HepG2 (cell line): ENCODE measurements around the gene KCNMA1. TPM values are rescaled to one million over a fixed set of nuclear protein-coding genes. Genes with fewer than 3 reads are reported as not detected.

Experiments
- ATAC-seq: fragments of 200-7000 bp; cut with Tn5 transposase; 3 replicates; pipeline ENCODE4 v1.9.1; 2020; ENCODE audit warnings: mild to moderate bottlenecking, moderate library complexity
- BruUV-seq: library from RNA; stranded (reverse); fragments of 400-500 nt; replicated peaks from 2 replicates; lab custom pipeline; 2021; lab: Mats Ljungman, UMichigan
- CTCF ChIA-PET: fragments of 300-600 bp; formaldehyde crosslinking; extraction: SDS; loops from one replicate; lab custom pipeline; 2021; ENCODE audit warnings: low total read pairs, inconsistent platforms, low intra/inter-chr PET ratio; lab: Yijun Ruan, JAX
- POLR2A ChIA-PET: fragments of 350-600 bp; sonication (Branson Sonifier 250); formaldehyde crosslinking; loops from one replicate; lab custom pipeline; 2020; ENCODE audit warnings: antibody characterized with exemption, inconsistent platforms; lab: Yijun Ruan, JAX
- DNase-seq: peaks from one replicate; pipeline ENCODE4 v3.0.0-alpha.2; 2015; ENCODE audit warnings: low spot score
- FAIRE-seq: peaks from 3 replicates; lab custom pipeline; 2011; peaks lifted over from hg19 to GRCh38; lab: Jason Lieb, UNC
- H2AFZ ChIP-seq: one replicate; pipeline ENCODE4 v1.6.1; 2011; ENCODE audit warnings: low read length, inconsistent platforms
- H3K27ac ChIP-seq: fragments of 300-600 bp; 3 replicates; pipeline ENCODE4 v1.8.0; 2011; ENCODE audit warnings: mixed run types, mild to moderate bottlenecking, mixed read lengths, low read length, inconsistent platforms; ENCODE audit not compliant: insufficient read depth; ENCODE audit errors: extremely low read length
- H3K27me3 ChIP-seq, 2 experiments: fragments of 200-600 bp in 1 of 2; 2 replicates in 1 of 2; 3 replicates in 1 of 2; pipeline versions ENCODE4 v1.6.0 to v1.8.0; 2011; ENCODE audit warnings: low read length in 2 of 2, mild to moderate bottlenecking in 2 of 2, moderate library complexity in 2 of 2, inconsistent platforms in 1 of 2; ENCODE audit not compliant: insufficient read depth in 2 of 2, control insufficient read depth in 1 of 2
- H3K36me3 ChIP-seq, 2 experiments: fragments of 200-600 bp in 1 of 2; replicated peaks in 1 of 2; 2 replicates in 1 of 2; 3 replicates in 1 of 2; pipeline versions ENCODE4 v1.5.1 to v1.8.0; 2011; ENCODE audit warnings: low read length in 2 of 2, inconsistent platforms in 1 of 2; ENCODE audit not compliant: insufficient read depth in 2 of 2, control insufficient read depth in 1 of 2
- H3K4me1 ChIP-seq: 2 replicates; pipeline ENCODE4 v1.5.1; 2012; ENCODE audit warnings: low read length, inconsistent platforms; ENCODE audit not compliant: insufficient read depth
- H3K4me2 ChIP-seq: 2 replicates; pipeline ENCODE4 v1.6.0; 2011; ENCODE audit warnings: low read depth, low read length, inconsistent platforms
- H3K4me3 ChIP-seq, 3 experiments: fragments of 200-600 bp in 1 of 3; sonication (generic), shearing (Covaris generic) in 1 of 3; replicated peaks in 1 of 3; 2 replicates each; pipeline ENCODE4 v1.5.1; 2011 to 2016; ENCODE audit warnings: low read length in 3 of 3, inconsistent platforms in 2 of 3, low read depth in 2 of 3, mild to moderate bottlenecking in 2 of 3, control low read depth in 1 of 3, mixed read lengths in 1 of 3; ENCODE audit not compliant: insufficient read depth in 1 of 3
- H3K79me2 ChIP-seq: one replicate; pipeline ENCODE4 v1.6.1; 2011; ENCODE audit warnings: low read length, inconsistent platforms; ENCODE audit not compliant: insufficient read depth
- H3K9ac ChIP-seq: 2 replicates; pipeline ENCODE4 v1.6.0; 2011; ENCODE audit warnings: mild to moderate bottlenecking, low read depth, low read length, inconsistent platforms; ENCODE audit not compliant: insufficient read depth
- H3K9me3 ChIP-seq: 2 replicates; pipeline ENCODE4 v1.5.1; 2012; ENCODE audit warnings: mild to moderate bottlenecking, low read length
- H4K20me1 ChIP-seq: 2 replicates; pipeline ENCODE4 v1.6.0; 2011; ENCODE audit warnings: inconsistent platforms, mild to moderate bottlenecking, low read length, moderate library complexity; ENCODE audit not compliant: insufficient read depth
- CBX2 ChIP-seq, 2 experiments: fragments of 200-600 bp in 1 of 2; sonication (generic); formaldehyde crosslinking in 1 of 2; IDR thresholded peaks; 2 replicates each; pipeline versions ENCODE4 v1.7.0 to v1.8.1; 2018 to 2022; ENCODE audit warnings: low read depth in 2 of 2, low read length in 1 of 2, mild to moderate bottlenecking in 1 of 2, missing genetic modification reagents in 1 of 2
- CSRNP1 ChIP-seq: sonication (generic); formaldehyde crosslinking; IDR thresholded peaks from 2 replicates; pipeline ENCODE4 v1.8.1; 2023; ENCODE audit warnings: mild to moderate bottlenecking, missing genetic modification reagents
- ZNF281 ChIP-seq: sonication (generic); formaldehyde crosslinking; IDR thresholded peaks from 2 replicates; pipeline ENCODE4 v1.4.0; 2020; ENCODE audit warnings: missing genetic modification reagents, borderline replicate concordance
- WGBS: methylation state at CpG from one replicate; pipeline ENCODE4 v1.1.6; 2017; ENCODE audit warnings: low lambda C conversion rate; 5-methylcytosine and 5-hydroxymethylcytosine counted together
- in situ Hi-C: cut with HindIII; loops from 2 replicates; pipeline ENCODE4 v1.10.0; 2017; ENCODE audit warnings: low pct_unique_long_range_greater_than_20kb; ENCODE audit not compliant: extremely low pct_ligation_motif_present
- intact Hi-C: fragments of 100-400 bp; cut with micrococcal nuclease; formaldehyde crosslinking; loops from one replicate; pipeline ENCODE4 v1.10.0; 2022; ENCODE audit not compliant: unreplicated experiment
- polyA plus RNA-seq, 8 experiments: library from polyadenylated mRNA; depleted of rRNA in 3 of 8; stranded (reverse) in 7 of 8; unstranded in 1 of 8; fragments of >200 nt; fragmentation: Illumina TruSeq in 4 of 8; extraction: Trizol in 4 of 8; gene quantifications; 2 replicates each; pipeline versions ENCODE4 v1.2.1 to v1.2.3, GENCODE V29; 2011 to 2016; ENCODE audit warnings: low read depth in 4 of 8, missing spikeins in 1 of 8, mixed read lengths in 1 of 8; ENCODE audit not compliant: insufficient read depth in 1 of 8
- total RNA-seq, 5 experiments: library from RNA; depleted of rRNA; stranded (reverse); fragments of >200 nt; fragmentation: Illumina TruSeq; extraction: Trizol; gene quantifications; 2 replicates each; pipeline ENCODE4 v1.2.3, GENCODE V29; 2016; ENCODE audit warnings: low read depth in 1 of 5

KCNMA1 gene
- total and polyA plus RNA-seq, 2 of the 13 experiments (the other 11 are each of a cell fraction or from before 2014, with no cell fraction given): 0.02 TPM; not detected in 1

- H3K9ac ChIP-seq: no peak overlapping the region
- no TSS peak for BruUV-seq
- POLR2A ChIA-PET: no interaction called here
- TF ChIP-seq CSRNP1 (CRISPR knock-in tag) (no peak), CBX2 (IDR thresholded peaks at IDR 0.05; ENCODE audit: low read depth, low read length) (no peak), CBX2 (CRISPR knock-in tag; IDR thresholded peaks at IDR 0.05; ENCODE audit: low read depth) (no peak), ZNF281 (no peak)
- TF ChIP-seq, all 625 proteins: peak for 0
- in situ Hi-C loops: no loop called here
- DNase-seq: no peak
- 8% methylated on average over 1 of the region's 1 CpG for WGBS
- FAIRE-seq: no peak
- no peak overlapping the region for H3K27ac ChIP-seq
- H3K4me3 ChIP-seq: no peak overlapping the region
- H4K20me1 ChIP-seq: no peaks in the 10 kb centered on the region
- no peaks in the 10 kb centered on the region for H3K36me3 ChIP-seq
- H3K27me3 ChIP-seq: peaks cover 0 to 6% of the 10 kb centered on the region in 2 experiments; a peak in 2 of 5 replicates
- no peak overlapping the region for H3K4me2 ChIP-seq
- no peaks in the 10 kb centered on the region for H3K79me2 ChIP-seq
- H3K4me1 ChIP-seq: no peaks in the 10 kb centered on the region
- H2AFZ ChIP-seq: no peak overlapping the region
- CTCF ChIA-PET: no interaction called here
- no peak for ATAC-seq
- H3K9me3 ChIP-seq: no peaks in the 10 kb centered on the region
- intact Hi-C loops: no loop called here
Measured at GRCh38 chr10:76918106-76918505, 719.5 kb downstream of the KCNMA1 start.
